ENCODE data around the gene MEA1. TPM values are rescaled to one million over a fixed set of nuclear protein-coding genes. Genes with fewer than 3 reads are reported as not detected.

The MEA1 gene
- total RNA-seq, 5 donors from 2014 or later (not counting 1 experiment from before 2014, with no cell fraction given): 20.5 to 38.7 (median 34.0) TPM

GRCh38 chr6:42963179-42963854, 50.4 kb downstream of the MEA1 start:
- Mint-ChIP-seq H3K27me3 (no peaks in the 10 kb centered on the region), H3K4me3 (no peak overlapping the region), H3K36me3 (peaks cover 27% of the 10 kb centered on the region), H3K9me3 (no peaks in the 10 kb centered on the region), H3K27ac (no peak overlapping the region), H3K4me1 (peaks cover 21 to 25% (median 22%) of the 10 kb centered on the region in 3 donors)
- Histone ChIP-seq H3K27me3 (replicated peaks in 1 of 2; ENCODE audit: control insufficient read depth in 2 of 2, extremely low read depth in 1 of 2, insufficient read depth in 2 of 2, low read length in 1 of 2) (peaks cover 0 to 19% of the 10 kb centered on the region in 2 experiments), H3K9me3 (no peaks in the 10 kb centered on the region), H3K36me3 (ENCODE audit: control insufficient read depth in 2 of 2, extremely low read depth in 1 of 2, insufficient read depth in 1 of 2, low read length in 1 of 2) (peaks cover 8 to 48% of the 10 kb centered on the region in 2 donors), H3K27ac (ENCODE audit: low read length) (no peak overlapping the region), H3K4me3 (ENCODE audit: control insufficient read depth in 1 of 2, extremely low read depth in 1 of 2, low read length in 1 of 2) (no peak overlapping the region), H3K4me1 (ENCODE audit: control insufficient read depth in 1 of 2, extremely low read depth in 1 of 2, insufficient read depth in 2 of 2, low read length in 2 of 2) (peaks cover 2 to 17% of the 10 kb centered on the region in 2 experiments)
- ATAC-seq (replicated peaks in 1 of 4): no peak
- CTCF ChIA-PET: no interaction called here
- POLR2A ChIA-PET: no interaction called here
- WGBS (ENCODE audit: insufficient coverage): 88% methylated on average over 6 of the region's 12 CpGs
- DNase-seq: no peak

GRCh38 chr6:42962502-42963178, 51.1 kb downstream of the MEA1 start:
- peaks cover 0 to 19% of the 10 kb centered on the region in 2 experiments for H3K27me3 ChIP-seq (replicated peaks in 1 of 2; ENCODE audit: control insufficient read depth in 2 of 2, extremely low read depth in 1 of 2, insufficient read depth in 2 of 2, low read length in 1 of 2)
- peaks cover 27% of the 10 kb centered on the region for H3K36me3 Mint-ChIP-seq
- POLR2A ChIA-PET: no interaction called here

GRCh38 chr6:42962096-42962495, 51.6 kb downstream of the MEA1 start:
- ATAC-seq (replicated peaks in 1 of 4): no peak
- H3K4me1 ChIP-seq (ENCODE audit: control insufficient read depth in 1 of 2, extremely low read depth in 1 of 2, insufficient read depth in 2 of 2, low read length in 2 of 2): peaks cover 2 to 17% of the 10 kb centered on the region in 2 experiments
- no peaks in the 10 kb centered on the region for H3K9me3 ChIP-seq
- H3K36me3 ChIP-seq (ENCODE audit: control insufficient read depth in 2 of 2, extremely low read depth in 1 of 2, insufficient read depth in 1 of 2, low read length in 1 of 2): peaks cover 8 to 38% of the 10 kb centered on the region in 2 donors
- H3K27me3 Mint-ChIP-seq: no peaks in the 10 kb centered on the region
- no peak overlapping the region for H3K4me3 ChIP-seq (ENCODE audit: control insufficient read depth in 1 of 2, extremely low read depth in 1 of 2, low read length in 1 of 2)
- POLR2A ChIA-PET: no interaction called here
- H3K27me3 ChIP-seq (replicated peaks in 1 of 2; ENCODE audit: control insufficient read depth in 2 of 2, extremely low read depth in 1 of 2, insufficient read depth in 2 of 2, low read length in 1 of 2): peaks cover 0 to 19% of the 10 kb centered on the region in 2 experiments
- CTCF ChIA-PET: no interaction called here
- no peak overlapping the region for H3K27ac Mint-ChIP-seq
- H3K27ac ChIP-seq (ENCODE audit: low read length): no peak overlapping the region
- H3K36me3 Mint-ChIP-seq: peaks cover 27% of the 10 kb centered on the region
- peaks cover 21 to 25% (median 22%) of the 10 kb centered on the region in 3 donors for H3K4me1 Mint-ChIP-seq
- WGBS (ENCODE audit: insufficient coverage): 100% methylated on average over 7 of the region's 12 CpGs
- H3K4me3 Mint-ChIP-seq: peak overlapping the region in 2 of 3 donors; percentile 31 to 91
- no peaks in the 10 kb centered on the region for H3K9me3 Mint-ChIP-seq
- DNase-seq: no peak

More at GRCh38 chr6:42962502-42963178, 51.1 kb downstream of the MEA1 start:
- Histone ChIP-seq H3K9me3 (no peaks in the 10 kb centered on the region), H3K36me3 (ENCODE audit: control insufficient read depth in 2 of 2, extremely low read depth in 1 of 2, insufficient read depth in 1 of 2, low read length in 1 of 2) (peaks cover 8 to 43% of the 10 kb centered on the region in 2 donors), H3K4me3 (ENCODE audit: control insufficient read depth in 1 of 2, extremely low read depth in 1 of 2, low read length in 1 of 2) (no peak overlapping the region), H3K4me1 (ENCODE audit: control insufficient read depth in 1 of 2, extremely low read depth in 1 of 2, insufficient read depth in 2 of 2, low read length in 2 of 2) (peaks cover 2 to 17% of the 10 kb centered on the region in 2 experiments), H3K27ac (ENCODE audit: low read length) (no peak overlapping the region)
- Mint-ChIP-seq H3K4me1 (peaks cover 21 to 25% (median 22%) of the 10 kb centered on the region in 3 donors), H3K27me3 (no peaks in the 10 kb centered on the region), H3K4me3 (peak overlapping the region in 1 of 3 donors; percentile 31), H3K9me3 (no peaks in the 10 kb centered on the region), H3K27ac (no peak overlapping the region)
- DNase-seq (no peak), ATAC-seq (replicated peaks in 1 of 4) (no peak)
- CTCF ChIA-PET: no interaction called here
- 94% methylated on average over 4 of the region's 13 CpGs for WGBS (ENCODE audit: insufficient coverage)

Other genes starting within 250 kb of the MEA1 start
- gene BICRAL, start 231.9 kb downstream of the MEA1 start, total RNA-seq: 10 to 100 TPM; 33.1 to 39.5 (median 33.6) TPM
- gene RPL7L1, start 134.3 kb downstream of the MEA1 start, total RNA-seq: 10 to 100 TPM; 62.5 to 89.2 (median 81.3) TPM
- gene PTCRA, start 97.9 kb downstream of the MEA1 start, total RNA-seq: under 1 TPM in 1 of 5 donors, not detected in 4; 0.53 TPM
- gene CNPY3, start 84.5 kb downstream of the MEA1 start, total RNA-seq: 10 to 100 TPM; 51.2 to 86.2 (median 79.4) TPM
- 1 to 10 TPM in 4 of 5 donors, under 1 TPM in 1; 0.93 to 3.4 (median 1.3) TPM for gene GNMT, start 53.2 kb downstream of the MEA1 start, total RNA-seq
- 10 to 100 TPM; 20.5 to 30.5 (median 27.4) TPM for gene PEX6, start 34.8 kb downstream of the MEA1 start, total RNA-seq
- 10 to 100 TPM; 27.8 to 35.1 (median 33.3) TPM for gene PPP2R5D, start 29.4 kb downstream of the MEA1 start, total RNA-seq
- gene KLHDC3, start 303 bp upstream of the MEA1 start, total RNA-seq: 10 to 100 TPM; 40.5 to 75.3 (median 66.9) TPM
- 10 to 100 TPM; 27.3 to 51.2 (median 47.3) TPM for gene RRP36, start 7.7 kb upstream of the MEA1 start, total RNA-seq
- 10 to 100 TPM in 3 of 5 donors, 1 to 10 TPM in 2; 6.9 to 15.9 (median 11.6) TPM for gene CUL7, start 39.9 kb upstream of the MEA1 start, total RNA-seq
- gene MRPL2, start 45.5 kb upstream of the MEA1 start, total RNA-seq: 10 to 100 TPM; 34.8 to 66.3 (median 52.0) TPM
- gene KLC4, start 45.7 kb upstream of the MEA1 start, total RNA-seq: 10 to 100 TPM; 37.8 to 48.5 (median 45.5) TPM
- 10 to 100 TPM in 2 of 5 donors, 1 to 10 TPM in 2, under 1 TPM in 1; 0.56 to 11.3 (median 1.6) TPM for gene PTK7, start 62.4 kb upstream of the MEA1 start, total RNA-seq
- 10 to 100 TPM; 19.6 to 34.1 (median 33.7) TPM for gene SRF, start 157.3 kb upstream of the MEA1 start, total RNA-seq
- gene CUL9, start 168.2 kb upstream of the MEA1 start, total RNA-seq: 100 to 1,000 TPM in 1 of 5 donors, 10 to 100 TPM in 4; 92.5 to 107 (median 96.5) TPM
- 10 to 100 TPM; 28.5 to 76.1 (median 57.5) TPM for gene DNPH1, start 215.5 kb upstream of the MEA1 start, total RNA-seq
- gene TTBK1, start 229.5 kb upstream of the MEA1 start, total RNA-seq: under 1 TPM in 2 of 5 donors, not detected in 3; 0.03 to 0.07 TPM

Data from T-cell (primary cell).